ENCODE measurements around the gene PSMD14. TPM values are rescaled to one million over a fixed set of nuclear protein-coding genes. Genes with fewer than 3 reads are reported as not detected.

Gene PSMD14
- total and polyA plus RNA-seq, 2 of the 13 experiments (the other 11 are each of a cell fraction or from before 2014, with no cell fraction given), result 60.6 to 149 TPM

- TF ChIP-seq AHDC1 (CRISPR knock-in tag; IDR thresholded peaks at IDR 0.05; ENCODE audit: borderline replicate concordance) (no peak), BCL3 (CRISPR knock-in tag; IDR thresholded peaks at IDR 0.05) (peak; percentile 81; the same call in 1 of the 2 replicates), BRF2 (CRISPR knock-in tag; IDR thresholded peaks at IDR 0.05) (0 out of 2 replicates have a peak, but pooled peaks have one; percentile 40), SPEN (CRISPR knock-in tag; IDR thresholded peaks at IDR 0.05; ENCODE audit: low read depth) (0 out of 2 replicates have a peak, but pooled peaks have one; percentile 43), NFKB2 (CRISPR knock-in tag; IDR thresholded peaks at IDR 0.05; ENCODE audit: borderline replicate concordance) (peak; percentile 53; the same call in 1 of the 2 replicates), ZNF292 (CRISPR knock-in tag; IDR thresholded peaks at IDR 0.05; ENCODE audit: borderline replicate concordance, low read depth) (no peak), ZBTB14 (CRISPR knock-in tag; IDR thresholded peaks at IDR 0.05) (peak; percentile 38; the same call in 1 of the 2 replicates), ZNF792 (CRISPR knock-in tag; IDR thresholded peaks at IDR 0.05) (no peak), AFF4 (CRISPR knock-in tag; IDR thresholded peaks at IDR 0.05) (no peak), ZNF781 (CRISPR knock-in tag; IDR thresholded peaks at IDR 0.05; ENCODE audit: borderline replicate concordance, not compliant biosample characterization) (no peak), KLF13 (CRISPR knock-in tag; IDR thresholded peaks at IDR 0.05) (no peak), IRF9 (CRISPR knock-in tag; IDR thresholded peaks at IDR 0.05; ENCODE audit: borderline replicate concordance) (peak; percentile 34; the same call in 1 of the 2 replicates)
Measured at GRCh38 chr2:161418715-161419637, 110.8 kb downstream of the PSMD14 start (continued).

Data from HepG2 (cell line).